Measurements from ENCODE around the gene POP4.

The POP4 gene

DNA sequence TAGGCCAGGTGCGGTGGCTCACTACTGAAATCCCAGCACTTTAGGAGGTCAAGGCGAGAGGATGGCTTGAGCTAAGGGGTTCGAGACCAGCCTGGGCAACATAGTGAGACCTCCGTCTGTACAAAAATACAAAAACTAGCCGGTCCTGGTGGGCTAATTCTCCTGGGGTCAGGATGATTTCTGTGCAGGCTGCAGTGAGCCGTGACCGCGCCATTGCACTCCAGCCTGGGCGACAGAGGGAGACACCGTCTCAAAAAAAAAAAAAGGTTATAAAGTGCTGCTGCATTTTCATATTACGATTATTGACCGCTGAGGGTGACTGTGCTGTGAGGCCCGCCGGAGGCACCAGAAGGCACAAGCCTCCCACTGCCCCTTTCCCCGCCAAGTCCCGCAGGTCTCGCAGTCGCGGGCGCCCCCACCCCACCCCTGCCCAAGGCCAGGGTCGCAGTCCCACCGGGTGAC lies 58.7 kb downstream of the POP4 start:
- DNase-seq, result no peak

DNA sequence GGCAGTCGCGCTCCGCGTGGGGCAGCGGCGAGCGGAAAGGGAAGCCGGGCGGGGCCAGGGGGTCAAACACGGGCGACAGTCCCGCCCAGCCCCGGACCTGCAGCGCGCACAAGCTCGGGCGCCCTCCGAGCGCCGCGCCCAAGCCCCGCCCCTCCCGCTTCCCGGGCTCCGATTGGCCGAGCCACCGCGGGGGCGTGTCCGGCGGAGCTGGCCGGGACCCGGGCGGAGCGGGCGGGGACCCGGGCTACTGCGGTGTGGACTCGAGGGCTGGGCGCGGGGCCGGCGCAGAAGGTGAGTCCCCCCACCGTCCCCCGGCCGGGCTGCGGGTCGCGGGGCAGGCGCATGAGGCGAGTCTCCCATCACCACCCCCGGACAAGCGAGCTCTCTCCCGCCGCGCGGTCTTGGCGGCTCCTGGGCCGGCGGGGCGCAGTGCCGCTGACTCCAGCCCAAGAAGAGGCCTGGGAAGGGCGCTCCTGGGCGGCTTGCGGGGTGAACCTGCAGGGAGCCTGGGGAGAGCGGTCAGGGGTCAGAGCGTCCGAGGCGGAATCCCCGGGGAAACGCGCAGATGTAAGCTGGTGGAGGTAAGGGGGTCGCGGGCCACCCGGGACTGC lies 59.2 kb downstream of the POP4 start, which contains the start of gene PLEKHF1:
PLEKHF1 (plus strand) TSS at position 247 of the 611 bp plus-strand sequence. CDS start 8,379 bp downstream, outside the sequence.
- peak; percentile 64 for DNase-seq

DNA sequence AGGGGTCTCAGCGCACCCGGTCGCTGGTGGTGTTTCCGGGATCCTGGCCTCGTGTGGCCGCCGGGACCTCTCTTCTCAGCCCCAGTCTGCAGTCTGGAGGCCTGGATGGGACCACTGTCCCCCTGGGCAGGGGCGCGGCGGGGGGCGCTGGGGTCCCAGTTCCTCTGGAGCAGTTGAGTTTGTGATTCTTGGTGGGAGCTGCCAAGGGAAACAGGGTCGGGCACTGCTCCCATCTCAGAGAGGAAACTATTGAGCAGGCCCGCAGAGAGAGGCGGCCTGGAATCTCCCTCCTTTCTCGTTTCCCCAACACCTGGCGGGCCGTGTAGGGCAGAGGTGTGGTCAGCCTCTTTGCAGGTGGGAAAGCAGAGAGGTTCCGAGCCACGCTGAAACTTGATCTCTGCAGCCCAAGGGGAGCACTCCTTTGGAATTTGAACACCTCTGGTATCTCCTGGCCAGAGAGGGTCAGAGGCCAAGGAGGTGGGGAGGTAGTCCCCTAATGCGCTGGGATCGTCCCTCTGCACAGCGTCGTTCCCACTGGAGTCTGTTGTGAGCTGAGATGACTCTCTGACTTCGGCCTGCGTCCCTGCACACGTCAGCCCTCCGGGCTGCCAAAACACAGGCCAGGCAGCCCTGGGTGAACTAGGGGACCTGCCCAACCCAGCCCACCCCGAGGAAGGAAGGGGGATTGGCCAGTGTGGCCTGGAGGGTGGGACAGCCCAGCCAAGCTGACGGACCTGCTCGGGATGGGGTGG lies 59.9 kb downstream of the POP4 start:
- no peak for DNase-seq

Measured in NCI-H510A (cell line).